22Rv1 (cell line): ENCODE results near the gene HS6ST2.

Source experiments
- H3K27ac ChIP-seq: fragments of 450-650 bp; 2 replicates; pipeline ENCODE4 v1.5.1; 2017
- ZFX ChIP-seq: fragments of 450-650 bp; IDR thresholded peaks from 2 replicates; pipeline ENCODE4 v1.6.1; 2017; ENCODE audit warnings: antibody characterized with exemption, borderline replicate concordance
- TF ChIP-seq, protein P1 (sequence below): fragments of 450-650 bp; IDR thresholded peaks from 2 replicates; pipeline ENCODE4 v1.5.1; 2017; ENCODE audit warnings: mild to moderate bottlenecking

The HS6ST2 gene

DNA sequence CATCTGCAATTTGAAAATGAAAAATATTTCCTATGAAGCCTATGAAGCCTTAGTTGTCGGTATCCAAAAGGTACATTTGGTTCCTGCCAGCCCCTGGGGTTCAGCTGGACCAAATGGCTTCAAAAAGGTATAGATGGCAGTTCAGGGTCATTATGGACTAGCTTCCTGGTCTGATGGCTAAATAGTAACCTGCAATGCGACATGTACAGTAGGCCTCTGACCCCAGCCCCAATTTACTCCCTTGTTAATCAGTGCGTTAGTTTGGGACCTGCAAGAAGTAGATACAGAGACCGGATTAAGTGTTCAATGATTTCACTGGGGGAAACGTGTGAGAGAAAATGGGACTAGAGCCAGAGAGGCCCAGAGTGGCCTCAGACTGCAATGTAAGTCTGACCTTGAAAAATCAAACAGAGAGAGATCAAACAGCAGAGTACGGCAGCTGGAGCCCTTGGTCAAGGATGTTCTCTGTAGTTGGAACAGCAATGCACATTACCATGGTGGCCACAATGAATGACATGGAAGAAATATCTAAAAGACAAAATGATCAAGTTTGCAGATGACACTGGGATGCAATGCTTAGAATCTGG, 354.6 kb downstream of the HS6ST2 start:
- TF ChIP-seq ZFX: no peak
- TF ChIP-seq, protein P1, sequence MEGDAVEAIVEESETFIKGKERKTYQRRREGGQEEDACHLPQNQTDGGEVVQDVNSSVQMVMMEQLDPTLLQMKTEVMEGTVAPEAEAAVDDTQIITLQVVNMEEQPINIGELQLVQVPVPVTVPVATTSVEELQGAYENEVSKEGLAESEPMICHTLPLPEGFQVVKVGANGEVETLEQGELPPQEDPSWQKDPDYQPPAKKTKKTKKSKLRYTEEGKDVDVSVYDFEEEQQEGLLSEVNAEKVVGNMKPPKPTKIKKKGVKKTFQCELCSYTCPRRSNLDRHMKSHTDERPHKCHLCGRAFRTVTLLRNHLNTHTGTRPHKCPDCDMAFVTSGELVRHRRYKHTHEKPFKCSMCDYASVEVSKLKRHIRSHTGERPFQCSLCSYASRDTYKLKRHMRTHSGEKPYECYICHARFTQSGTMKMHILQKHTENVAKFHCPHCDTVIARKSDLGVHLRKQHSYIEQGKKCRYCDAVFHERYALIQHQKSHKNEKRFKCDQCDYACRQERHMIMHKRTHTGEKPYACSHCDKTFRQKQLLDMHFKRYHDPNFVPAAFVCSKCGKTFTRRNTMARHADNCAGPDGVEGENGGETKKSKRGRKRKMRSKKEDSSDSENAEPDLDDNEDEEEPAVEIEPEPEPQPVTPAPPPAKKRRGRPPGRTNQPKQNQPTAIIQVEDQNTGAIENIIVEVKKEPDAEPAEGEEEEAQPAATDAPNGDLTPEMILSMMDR: no peak
- H3K27ac ChIP-seq: no peak overlapping the region

DNA sequence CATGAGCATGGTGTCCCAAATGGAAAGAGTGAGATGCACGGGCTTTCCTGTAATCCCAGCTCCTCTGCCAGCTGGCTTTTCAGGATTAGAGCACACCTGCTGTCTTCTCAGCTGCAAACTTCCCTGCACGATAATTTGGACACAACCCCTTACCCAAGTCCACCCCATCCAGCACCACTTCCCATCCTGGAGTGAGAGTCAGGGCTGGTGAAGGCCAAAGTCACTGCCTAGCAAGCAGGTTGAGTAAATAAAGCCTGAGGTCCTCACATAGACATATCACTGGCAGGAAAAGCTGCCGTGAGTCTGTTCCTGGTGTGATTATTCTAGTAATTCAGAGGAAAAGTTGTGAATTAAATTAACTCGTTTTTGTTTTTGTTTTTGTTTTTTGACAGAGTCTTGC, 355.7 kb downstream of the HS6ST2 start:
- TF ChIP-seq ZFX: no peak
- TF ChIP-seq, protein P1: no peak
- H3K27ac ChIP-seq: no peak overlapping the region

- no peak overlapping the region for H3K27ac ChIP-seq
- no peak for TF ChIP-seq ZFX
- TF ChIP-seq, protein P1: no peak
These were observed 363.4 kb downstream of the HS6ST2 start for GRCh38 chrX:132594999-132595398.

GRCh38 chrX:132594129-132594528, 364.3 kb downstream of the HS6ST2 start:
- no peak overlapping the region for H3K27ac ChIP-seq
- TF ChIP-seq, protein P1: no peak
- no peak for TF ChIP-seq ZFX

DNA sequence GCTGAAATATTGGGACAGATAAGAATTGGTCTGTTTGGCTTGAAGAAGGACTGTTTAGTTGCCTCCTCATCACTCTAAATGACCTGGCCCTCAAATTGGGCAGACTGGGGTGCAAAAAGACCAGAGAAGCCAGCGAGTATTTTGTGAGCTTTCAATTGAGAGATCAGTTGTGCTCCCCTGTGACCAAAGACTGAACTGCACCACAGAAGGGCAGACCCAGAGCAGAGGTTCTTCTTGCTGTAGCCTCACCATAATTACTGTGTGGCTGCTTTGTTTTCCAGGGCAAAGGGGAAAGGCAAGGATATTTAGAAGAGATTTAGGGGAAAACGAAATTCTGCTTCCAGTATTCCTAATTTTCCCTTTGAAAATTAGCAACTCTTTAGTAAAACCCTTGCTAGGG, 365.5 kb downstream of the HS6ST2 start:
- no peak overlapping the region for H3K27ac ChIP-seq
- TF ChIP-seq, protein P1: 0 out of 2 replicates have a peak, but pooled peaks have one; percentile 9
- no peak for TF ChIP-seq ZFX

DNA sequence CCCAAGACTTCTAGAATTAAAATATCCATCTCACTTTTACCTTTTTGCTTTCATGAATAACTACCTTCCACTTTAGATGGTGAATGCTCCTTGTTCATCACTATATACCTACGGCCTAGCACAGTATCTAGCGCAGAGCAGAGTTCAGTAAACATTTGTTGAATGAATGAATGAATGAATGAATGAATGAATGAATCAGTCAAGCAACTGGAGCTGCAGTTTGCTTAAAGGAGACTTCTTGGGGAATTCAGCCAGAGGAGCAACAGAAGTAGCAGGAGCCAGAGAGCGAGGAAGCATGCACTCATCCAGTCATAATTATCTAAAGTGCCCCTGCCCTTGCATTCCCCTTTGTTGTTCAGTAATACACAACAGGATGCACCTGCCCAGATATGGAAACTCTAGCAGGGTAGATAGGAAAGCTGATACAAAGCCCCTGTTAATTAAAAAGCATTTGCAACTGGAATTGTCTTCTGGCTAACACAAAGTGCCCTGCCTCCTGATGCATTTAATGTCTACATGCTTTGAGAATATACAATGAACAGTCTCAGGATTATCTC, 366.6 kb downstream of the HS6ST2 start:
- H3K27ac ChIP-seq: no peak overlapping the region
- TF ChIP-seq, protein P1: no peak
- TF ChIP-seq ZFX: no peak

DNA sequence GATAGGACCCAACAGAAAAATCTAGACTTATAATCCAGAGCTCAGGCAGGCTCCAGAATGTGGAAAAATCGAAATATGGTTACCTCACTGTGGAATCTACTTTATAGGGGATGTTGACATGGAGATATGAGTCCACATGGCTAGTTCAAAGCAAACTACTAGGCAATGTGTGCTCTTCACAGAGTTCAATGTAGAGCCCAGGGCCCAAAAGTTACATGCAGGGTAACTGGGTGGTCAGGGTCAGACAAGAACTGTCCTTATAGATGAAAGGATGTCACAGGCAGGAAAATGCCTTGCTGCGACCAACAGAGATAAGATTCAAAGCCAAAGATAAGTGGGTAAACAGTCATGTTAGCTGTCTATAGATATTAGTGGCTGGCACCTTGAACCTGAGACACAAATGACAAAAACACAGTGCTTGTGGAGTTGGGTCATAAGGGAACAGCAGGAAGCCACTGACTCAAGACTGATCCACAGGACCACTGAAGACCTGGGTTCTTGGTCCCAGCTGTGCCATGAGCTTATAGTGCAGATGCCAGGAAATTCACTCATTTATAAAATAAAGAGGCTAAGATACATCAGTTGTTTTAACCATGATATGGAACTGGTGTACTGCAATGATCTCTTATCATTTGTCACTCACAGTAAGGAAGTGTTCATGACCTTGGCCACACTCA, 367.9 kb downstream of the HS6ST2 start:
- no peak overlapping the region for H3K27ac ChIP-seq
- no peak for TF ChIP-seq ZFX
- TF ChIP-seq, protein P1: no peak
